HAP-1 (cell line): ENCODE measurements around the gene SLC25A22.

Source experiments
- DNase-seq, 2 experiments: peaks; one replicate each; pipeline ENCODE4 v3.0.0-alpha.2; 2016 to 2020; ENCODE audit warnings: low spot score in 2 of 2
- H3K27me3 ChIP-seq: fragments of 250-450 bp; sonication (Bioruptor Pico); 2 replicates; pipeline ENCODE4 v1.5.1; 2020; ENCODE audit warnings: low read depth, mild to moderate bottlenecking, moderate library complexity
- H3K36me3 ChIP-seq: fragments of 250-450 bp; sonication (Bioruptor Pico); replicated peaks from 2 replicates; pipeline ENCODE4 v1.5.1; 2020; ENCODE audit warnings: mild to moderate bottlenecking
- H3K4me1 ChIP-seq: fragments of 250-450 bp; sonication (Bioruptor Pico); 2 replicates; pipeline ENCODE4 v1.5.1; 2020; ENCODE audit warnings: mild to moderate bottlenecking
- H3K4me3 ChIP-seq: fragments of 250-450 bp; sonication (Bioruptor Pico); 2 replicates; pipeline ENCODE4 v1.5.1; 2020; ENCODE audit warnings: mild to moderate bottlenecking, moderate library complexity
- H3K9me3 ChIP-seq: fragments of 250-450 bp; sonication (Bioruptor Pico); 2 replicates; pipeline ENCODE4 v1.5.1; 2020; ENCODE audit warnings: mild to moderate bottlenecking, moderate library complexity
- in situ Hi-C: fragments of 300-500 bp; cut with MboI; formaldehyde crosslinking; loops from 3 replicates; pipeline ENCODE4 v1.14.3; 2020; ENCODE audit warnings: low sequenced_read_pairs, inconsistent platforms, mixed read lengths

SLC25A22 gene

DNA sequence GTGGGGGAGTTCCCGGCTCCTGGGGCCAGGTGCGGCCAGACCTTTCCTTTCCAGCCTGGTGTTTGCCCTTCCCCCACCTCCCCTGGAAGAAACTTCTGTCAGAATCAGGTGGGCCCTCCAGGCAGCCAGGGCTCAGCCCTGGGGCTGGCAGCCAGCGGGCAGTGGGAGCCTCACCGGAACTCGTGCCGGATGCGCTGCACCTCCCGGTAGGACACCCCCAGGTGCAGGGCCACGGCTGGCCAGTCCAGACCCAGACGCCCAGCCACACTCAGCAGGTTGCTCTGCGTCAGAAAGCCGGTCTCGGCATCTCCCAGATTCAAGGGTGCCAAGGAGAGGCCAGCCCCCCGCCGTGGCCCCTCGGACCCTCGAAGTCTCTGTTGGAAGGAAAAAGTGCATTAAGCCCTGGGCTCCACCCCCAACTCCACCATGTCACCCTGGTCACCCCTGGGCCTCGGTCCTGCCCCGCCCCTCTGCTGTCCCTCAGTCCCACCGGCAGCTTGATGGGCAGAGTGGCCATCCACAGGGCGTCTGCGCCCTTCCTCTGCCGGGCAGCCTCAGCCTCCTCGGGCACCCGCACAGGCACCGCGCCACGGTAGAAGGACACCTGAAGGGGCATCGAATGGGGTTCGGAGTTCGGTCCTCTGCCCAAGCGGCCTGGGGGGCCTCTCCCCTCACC lies 1.7 kb upstream of the SLC25A22 start:
- in situ Hi-C loops, result no loop called here
- Histone ChIP-seq H3K27me3 (no peaks in the 10 kb centered on the region), H3K4me3 (no peak overlapping the region), H3K4me1 (peaks cover 18% of the 10 kb centered on the region), H3K9me3 (no peaks in the 10 kb centered on the region), H3K36me3 (peaks cover 36% of the 10 kb centered on the region)
- no peak for DNase-seq

DNA sequence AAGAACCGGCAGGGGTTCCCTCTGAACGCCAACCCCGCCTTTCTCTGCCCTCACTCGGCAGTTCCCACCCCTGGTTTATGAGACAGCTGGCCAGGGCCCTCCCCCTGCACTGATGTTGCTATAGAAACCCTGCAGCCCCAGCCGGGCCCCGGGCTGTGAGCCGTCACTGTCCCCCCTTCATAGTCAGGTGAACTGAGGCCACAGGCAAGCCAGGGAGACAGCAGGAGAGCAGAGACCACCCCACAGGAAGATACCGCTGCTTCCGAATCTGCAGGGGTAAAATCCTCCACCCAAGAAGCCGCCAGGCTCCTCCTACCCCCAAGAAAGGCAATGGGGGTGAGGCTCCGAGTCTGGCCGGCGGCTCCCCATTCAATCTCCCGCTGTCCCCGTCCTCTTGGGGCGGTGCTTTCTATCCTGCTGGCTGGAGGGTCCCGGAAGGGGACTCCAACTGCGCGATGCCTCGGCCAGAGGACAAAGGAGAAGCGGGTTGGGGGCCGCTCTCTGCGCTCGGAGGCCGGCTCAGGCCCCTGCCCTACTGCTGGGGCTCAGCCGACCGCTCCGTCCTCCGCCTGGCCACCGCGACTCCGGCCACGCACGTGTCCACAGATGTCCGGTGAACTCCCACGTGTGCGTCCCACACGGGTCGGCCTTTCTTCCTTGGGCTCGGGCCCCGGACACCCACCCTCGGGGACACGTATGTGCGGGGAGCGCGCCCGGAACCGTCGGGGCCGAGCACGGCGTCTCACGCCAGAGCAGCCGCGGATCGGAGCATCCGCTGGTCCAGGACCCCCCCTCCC lies 587 bp downstream of the SLC25A22 start:
- DNase-seq, result peak; percentile 80 to 88
- Histone ChIP-seq H3K4me1 (peaks cover 12% of the 10 kb centered on the region), H3K36me3 (peaks cover 45% of the 10 kb centered on the region), H3K9me3 (no peaks in the 10 kb centered on the region), H3K4me3 (peak overlapping the region; percentile 80), H3K27me3 (no peaks in the 10 kb centered on the region)
- in situ Hi-C loops, result no loop called here

DNA sequence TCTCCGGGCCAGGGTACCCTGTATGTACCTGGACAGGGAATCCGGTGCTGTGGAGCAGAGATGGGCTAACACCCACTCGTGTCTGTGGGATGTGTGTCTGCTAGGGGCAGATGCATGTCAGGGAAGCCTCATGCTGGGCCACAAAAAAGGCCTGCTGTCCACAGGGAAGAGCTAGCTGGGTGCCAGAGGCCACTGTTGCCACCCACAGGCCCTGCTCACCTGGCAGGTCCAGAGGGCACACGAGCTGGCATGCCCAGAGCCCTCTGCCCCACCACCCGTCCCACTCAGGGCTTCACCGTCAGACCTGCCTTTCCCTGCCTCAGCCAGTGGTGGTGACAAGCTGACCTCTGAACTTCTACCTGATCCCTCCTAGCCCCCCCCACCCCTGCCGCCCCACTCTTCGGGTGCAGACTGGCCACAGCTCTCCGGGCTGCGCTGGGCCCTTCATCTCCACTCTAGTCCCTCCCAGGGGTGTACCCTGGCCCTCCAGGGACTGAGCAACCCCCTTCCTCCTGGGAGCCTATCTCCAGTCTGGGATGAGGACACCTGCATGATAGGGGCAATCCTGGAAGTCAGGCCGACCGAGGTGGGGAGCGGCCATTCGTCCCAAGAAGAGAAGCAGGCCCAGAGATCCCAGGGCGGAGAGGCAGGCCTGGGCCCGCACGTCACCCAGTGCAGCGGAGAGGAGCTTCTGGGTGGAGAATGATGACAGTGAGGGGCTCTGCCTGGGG lies 1.4 kb downstream of the SLC25A22 start:
- in situ Hi-C loops, result no loop called here
- no peak for DNase-seq
- peaks cover 40% of the 10 kb centered on the region for H3K36me3 ChIP-seq

DNA sequence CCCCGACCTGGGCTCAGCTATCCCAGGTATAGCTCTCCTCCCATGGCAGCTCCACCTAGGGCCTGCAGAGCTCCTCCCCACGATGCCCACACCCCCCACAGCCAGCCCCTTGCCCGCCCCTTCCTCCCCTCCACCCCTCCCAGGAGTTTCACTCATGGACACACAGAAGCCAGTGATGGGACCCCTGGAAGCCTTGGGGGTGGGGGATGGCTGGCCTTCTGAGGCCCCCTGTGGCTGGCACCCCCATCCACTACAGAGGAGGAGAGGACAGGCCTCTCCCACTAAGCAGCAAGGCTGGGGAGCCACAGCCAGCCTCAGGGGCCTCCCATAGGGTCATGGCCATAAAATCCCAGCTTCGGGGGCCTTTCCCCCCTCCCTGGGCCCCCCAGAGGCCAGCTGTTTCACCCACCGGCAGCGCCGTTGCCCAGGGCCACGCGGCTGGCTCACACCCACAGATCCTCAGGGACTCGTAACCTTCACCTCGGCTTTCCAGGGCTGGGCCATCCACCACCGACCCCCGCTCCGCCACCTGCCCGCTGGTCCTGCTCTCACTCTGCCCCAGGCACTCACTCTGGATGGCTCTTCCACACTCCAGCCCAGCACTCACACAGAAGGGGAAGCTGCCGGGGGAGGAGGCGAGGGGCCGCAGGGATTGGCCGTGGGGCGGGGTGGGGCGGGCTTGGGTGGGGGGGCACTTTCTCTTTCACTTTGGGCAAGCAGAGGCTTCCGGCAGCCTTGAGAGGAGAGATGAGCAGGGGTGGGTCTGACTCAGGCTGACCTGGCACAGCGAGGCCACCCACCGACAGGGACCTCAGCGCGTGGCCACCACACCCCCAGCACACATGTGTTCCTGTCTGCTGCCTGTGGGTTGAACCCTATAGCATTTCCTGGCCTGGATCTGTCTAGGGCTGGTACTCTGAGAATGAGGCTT lies 2.2 kb downstream of the SLC25A22 start:
- Histone ChIP-seq H3K36me3 (peaks cover 40% of the 10 kb centered on the region), H3K27me3 (no peaks in the 10 kb centered on the region), H3K4me1 (peaks cover 12% of the 10 kb centered on the region), H3K9me3 (no peaks in the 10 kb centered on the region), H3K4me3 (peak overlapping the region; percentile 80)
- DNase-seq, result peak in 1 of 2 experiments; percentile 81
- in situ Hi-C loops, result no loop called here

More for the DNA sequence above, 1.4 kb downstream of the SLC25A22 start:
- H3K4me3 ChIP-seq, result peak overlapping the region; percentile 80
- no peaks in the 10 kb centered on the region for H3K9me3 ChIP-seq
- H3K27me3 ChIP-seq, result no peaks in the 10 kb centered on the region
- H3K4me1 ChIP-seq, result peaks cover 12% of the 10 kb centered on the region

- Histone ChIP-seq H3K9me3 (no peaks in the 10 kb centered on the region), H3K27me3 (no peaks in the 10 kb centered on the region), H3K4me1 (peaks cover 12% of the 10 kb centered on the region), H3K4me3 (no peak overlapping the region), H3K36me3 (peaks cover 35% of the 10 kb centered on the region)
- in situ Hi-C loops, result no loop called here
- no peak for DNase-seq
Measured at GRCh38 chr11:794766-795633, 3.1 kb downstream of the SLC25A22 start.

GRCh38 chr11:794013-794765 lies 3.9 kb downstream of the SLC25A22 start:
- no peak for DNase-seq
- H3K27me3 ChIP-seq, result no peaks in the 10 kb centered on the region
- peaks cover 27% of the 10 kb centered on the region for H3K36me3 ChIP-seq
- in situ Hi-C loops, result no loop called here
- H3K4me3 ChIP-seq, result no peak overlapping the region
- peaks cover 12% of the 10 kb centered on the region for H3K4me1 ChIP-seq
- no peaks in the 10 kb centered on the region for H3K9me3 ChIP-seq

DNA sequence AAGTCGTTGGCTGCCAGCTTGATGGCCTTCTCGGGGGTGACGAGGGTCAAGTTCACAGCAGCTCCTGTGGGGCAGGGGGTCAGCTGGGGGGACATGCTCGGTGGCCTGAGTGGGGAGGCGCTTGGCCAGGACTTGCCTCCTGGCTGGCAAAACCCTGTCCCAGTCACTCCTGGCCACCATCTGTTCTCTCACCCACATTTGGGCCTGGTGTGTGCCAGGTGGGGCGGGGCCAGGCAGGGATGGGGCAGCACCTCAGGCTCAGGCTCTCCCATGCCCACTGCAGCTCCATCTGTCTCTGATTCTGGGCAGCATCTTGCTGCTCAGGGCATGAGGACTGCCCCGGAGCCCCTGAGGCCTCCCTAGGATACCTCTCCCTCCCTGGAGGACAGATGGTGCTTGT lies 4.5 kb downstream of the SLC25A22 start:
- no peaks in the 10 kb centered on the region for H3K27me3 ChIP-seq
- H3K9me3 ChIP-seq, result no peaks in the 10 kb centered on the region
- peaks cover 24% of the 10 kb centered on the region for H3K36me3 ChIP-seq
- no peak overlapping the region for H3K4me3 ChIP-seq
- H3K4me1 ChIP-seq, result peaks cover 12% of the 10 kb centered on the region
- in situ Hi-C loops, result no loop called here
- DNase-seq, result no peak

- no peaks in the 10 kb centered on the region for H3K27me3 ChIP-seq
- no peak for DNase-seq
- peaks cover 12% of the 10 kb centered on the region for H3K4me1 ChIP-seq
- peaks cover 24% of the 10 kb centered on the region for H3K36me3 ChIP-seq
- no peaks in the 10 kb centered on the region for H3K9me3 ChIP-seq
- in situ Hi-C loops, result no loop called here
- H3K4me3 ChIP-seq, result no peak overlapping the region
Measured at GRCh38 chr11:792873-793272, 5.2 kb downstream of the SLC25A22 start.

DNA sequence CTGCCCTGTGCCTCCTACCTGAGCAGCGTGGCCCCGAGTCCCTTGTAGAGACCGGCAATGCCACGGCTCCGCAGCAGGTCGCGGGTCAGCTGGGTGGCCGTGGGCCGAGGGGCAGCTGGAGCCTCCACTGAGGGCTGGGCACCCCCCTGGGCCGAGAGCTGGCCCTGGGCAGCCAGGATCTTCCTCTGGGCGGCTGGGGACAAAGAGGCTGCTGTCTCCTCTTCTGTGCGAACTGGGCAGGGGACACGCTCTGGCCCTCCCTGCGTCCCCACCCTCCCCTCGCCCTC lies 5.6 kb downstream of the SLC25A22 start:
- DNase-seq, result no peak
- no peaks in the 10 kb centered on the region for H3K9me3 ChIP-seq
- in situ Hi-C loops, result no loop called here
- H3K27me3 ChIP-seq, result no peaks in the 10 kb centered on the region
- peaks cover 24% of the 10 kb centered on the region for H3K36me3 ChIP-seq
- peaks cover 12% of the 10 kb centered on the region for H3K4me1 ChIP-seq
- H3K4me3 ChIP-seq, result no peak overlapping the region

- Histone ChIP-seq H3K4me3 (no peak overlapping the region), H3K36me3 (peaks cover 24% of the 10 kb centered on the region), H3K9me3 (no peaks in the 10 kb centered on the region), H3K4me1 (peaks cover 11% of the 10 kb centered on the region), H3K27me3 (no peaks in the 10 kb centered on the region)
- in situ Hi-C loops, result no loop called here
- no peak for DNase-seq
Measured at GRCh38 chr11:791658-792534, 6.2 kb downstream of the SLC25A22 start.

DNA sequence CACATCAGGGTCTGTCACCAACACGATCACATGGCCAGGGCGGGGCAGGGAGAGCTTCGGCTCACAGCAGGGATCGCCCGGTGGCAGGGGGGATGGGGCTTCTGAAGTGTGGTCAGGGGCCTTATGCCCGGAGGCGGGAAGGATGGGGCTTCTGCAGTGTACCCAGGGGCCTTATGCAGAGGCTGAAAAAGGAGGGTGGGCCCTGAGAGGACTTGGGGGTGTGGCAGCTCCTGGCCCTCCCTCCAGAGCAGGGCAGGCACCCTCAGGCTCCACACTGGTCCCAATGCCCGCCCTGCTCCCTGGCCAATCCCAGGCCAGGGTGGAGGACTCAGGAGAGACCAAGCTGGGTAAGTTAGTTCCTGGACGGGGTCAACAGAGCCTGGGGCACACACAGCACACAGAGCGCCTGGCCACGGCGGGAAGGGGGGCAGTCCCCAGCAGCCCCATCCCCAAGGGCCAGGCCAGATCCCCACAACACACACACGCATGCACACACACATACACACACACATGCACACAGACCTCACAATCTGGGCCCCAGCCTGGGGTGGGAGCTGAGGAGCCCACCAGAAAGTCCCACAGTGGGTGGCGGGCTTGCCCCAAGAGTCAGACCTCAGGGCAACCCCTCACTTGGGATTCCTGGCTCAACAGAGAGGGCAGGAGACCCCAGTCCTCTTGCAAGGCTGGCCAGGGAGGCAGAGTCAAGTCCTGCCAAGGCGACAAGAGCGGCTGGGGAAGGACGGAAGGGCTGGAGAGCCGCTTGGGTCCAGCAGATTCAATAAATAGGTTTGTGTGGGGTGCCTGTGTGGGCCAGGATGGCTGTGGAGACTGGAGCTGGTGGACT lies 7.1 kb downstream of the SLC25A22 start:
- no peaks in the 10 kb centered on the region for H3K27me3 ChIP-seq
- H3K9me3 ChIP-seq, result no peaks in the 10 kb centered on the region
- peaks cover 24% of the 10 kb centered on the region for H3K36me3 ChIP-seq
- H3K4me3 ChIP-seq, result no peak overlapping the region
- DNase-seq, result peak in 1 of 2 experiments; percentile 53
- H3K4me1 ChIP-seq, result peaks cover 3% of the 10 kb centered on the region
- in situ Hi-C loops, result no loop called here
